Measurements from ENCODE around the gene AP5S1. TPM values are rescaled to one million over a fixed set of nuclear protein-coding genes. Genes with fewer than 3 reads are reported as not detected.
"Not testable (repeated sequence)": the region's sequence is repeated elsewhere in the genome, so short reads cannot be mapped to it uniquely, and the experiment has no call there.

AP5S1 gene
- polyA plus RNA-seq, 1 donor: 10.6 TPM

DNA sequence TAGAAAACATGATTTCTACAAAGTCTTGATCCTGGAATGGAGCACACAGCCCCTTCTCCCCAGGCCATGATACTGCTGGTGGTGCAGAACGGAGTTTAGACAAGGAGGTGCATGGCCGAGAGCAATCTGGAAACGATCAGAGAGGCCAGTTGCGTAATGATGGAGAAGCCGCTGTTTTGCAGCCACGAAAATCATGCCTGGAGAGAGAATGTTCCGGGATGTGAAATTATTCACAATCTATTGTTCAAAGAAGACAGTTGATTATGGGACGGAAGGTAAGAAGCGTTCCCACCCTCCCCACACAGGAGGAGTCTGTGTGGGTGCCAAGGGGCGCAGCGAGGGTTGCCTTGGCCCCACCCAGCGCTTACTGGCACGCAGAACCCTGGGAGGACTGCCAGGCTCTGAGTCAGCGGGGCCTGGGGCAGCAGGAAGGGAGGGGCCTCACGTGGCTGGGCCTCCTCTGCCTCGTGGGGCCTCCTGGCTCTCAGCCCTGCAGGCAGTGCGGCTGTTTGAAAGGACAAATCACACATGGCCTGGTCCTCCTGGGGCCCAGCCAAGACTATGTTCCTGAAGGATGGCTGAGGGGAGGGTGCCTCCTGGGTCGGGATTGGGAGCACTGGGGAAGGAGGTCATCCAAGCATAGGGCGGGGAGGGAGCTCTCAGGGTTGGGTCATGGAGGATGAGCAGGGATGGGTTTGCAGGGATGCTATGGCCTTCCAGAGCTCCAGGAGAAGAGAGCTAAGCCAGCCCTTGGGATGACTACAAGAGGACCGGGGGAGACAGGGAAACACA is 8.7 kb upstream of the AP5S1 start:
- DNase-seq: peak; percentile 89

DNA sequence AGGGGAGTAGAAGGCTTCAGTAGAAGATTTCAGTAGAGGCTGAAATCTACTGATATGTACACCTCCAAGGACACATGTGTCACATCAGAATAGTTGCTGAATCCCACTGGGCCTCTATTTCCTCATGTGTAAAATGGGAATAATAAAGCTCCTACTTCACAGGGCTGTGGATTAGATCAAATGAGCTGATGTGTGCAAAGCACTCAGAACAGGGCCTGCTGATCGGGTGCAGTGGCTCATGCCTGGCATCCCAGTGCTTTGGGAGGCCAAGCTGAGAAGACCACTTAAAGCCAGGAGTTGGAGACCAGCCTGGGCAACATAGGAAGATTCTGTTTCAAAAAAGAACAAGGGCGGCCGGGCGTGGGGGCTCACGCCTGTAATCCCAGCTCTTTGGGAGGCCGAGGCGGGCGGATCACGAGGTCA is 8.1 kb upstream of the AP5S1 start:
- DNase-seq: no peak

- DNase-seq: no peak
Measured at GRCh38 chr20:3812975-3813847, 7.1 kb upstream of the AP5S1 start.

- DNase-seq: no peak
Measured at GRCh38 chr20:3813848-3814581, 6.3 kb upstream of the AP5S1 start.

DNA sequence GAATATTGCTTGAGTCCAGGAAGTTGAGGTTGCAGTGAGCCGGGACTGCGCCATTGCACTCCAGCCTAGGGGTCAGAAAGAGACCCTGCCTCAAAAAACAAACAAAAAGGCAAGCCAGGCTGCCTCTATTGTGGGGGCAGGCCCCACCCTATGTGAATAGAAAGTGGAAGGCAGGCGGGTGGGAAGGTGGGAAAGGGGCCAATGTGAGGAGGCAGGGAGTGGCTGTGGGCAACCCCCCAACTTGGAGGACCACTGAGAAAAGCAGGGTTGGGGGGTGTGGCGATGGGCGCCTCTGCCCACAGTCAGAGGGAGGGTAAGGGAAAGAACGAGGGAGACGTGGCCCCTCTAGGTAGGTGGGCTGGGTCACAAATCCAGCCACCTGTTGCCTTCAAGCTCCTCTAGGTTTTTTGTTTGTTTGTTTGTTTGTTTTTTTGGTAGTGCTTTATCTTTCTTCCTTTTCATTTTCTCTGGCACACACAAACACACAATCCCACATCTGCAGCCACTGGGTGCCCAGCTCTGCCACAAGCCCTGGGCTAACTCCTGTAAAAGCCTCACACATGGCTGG is 5.3 kb upstream of the AP5S1 start:
- no peak for DNase-seq

- no peak for DNase-seq
Measured at GRCh38 chr20:3815703-3816315, 4.5 kb upstream of the AP5S1 start.

DNA sequence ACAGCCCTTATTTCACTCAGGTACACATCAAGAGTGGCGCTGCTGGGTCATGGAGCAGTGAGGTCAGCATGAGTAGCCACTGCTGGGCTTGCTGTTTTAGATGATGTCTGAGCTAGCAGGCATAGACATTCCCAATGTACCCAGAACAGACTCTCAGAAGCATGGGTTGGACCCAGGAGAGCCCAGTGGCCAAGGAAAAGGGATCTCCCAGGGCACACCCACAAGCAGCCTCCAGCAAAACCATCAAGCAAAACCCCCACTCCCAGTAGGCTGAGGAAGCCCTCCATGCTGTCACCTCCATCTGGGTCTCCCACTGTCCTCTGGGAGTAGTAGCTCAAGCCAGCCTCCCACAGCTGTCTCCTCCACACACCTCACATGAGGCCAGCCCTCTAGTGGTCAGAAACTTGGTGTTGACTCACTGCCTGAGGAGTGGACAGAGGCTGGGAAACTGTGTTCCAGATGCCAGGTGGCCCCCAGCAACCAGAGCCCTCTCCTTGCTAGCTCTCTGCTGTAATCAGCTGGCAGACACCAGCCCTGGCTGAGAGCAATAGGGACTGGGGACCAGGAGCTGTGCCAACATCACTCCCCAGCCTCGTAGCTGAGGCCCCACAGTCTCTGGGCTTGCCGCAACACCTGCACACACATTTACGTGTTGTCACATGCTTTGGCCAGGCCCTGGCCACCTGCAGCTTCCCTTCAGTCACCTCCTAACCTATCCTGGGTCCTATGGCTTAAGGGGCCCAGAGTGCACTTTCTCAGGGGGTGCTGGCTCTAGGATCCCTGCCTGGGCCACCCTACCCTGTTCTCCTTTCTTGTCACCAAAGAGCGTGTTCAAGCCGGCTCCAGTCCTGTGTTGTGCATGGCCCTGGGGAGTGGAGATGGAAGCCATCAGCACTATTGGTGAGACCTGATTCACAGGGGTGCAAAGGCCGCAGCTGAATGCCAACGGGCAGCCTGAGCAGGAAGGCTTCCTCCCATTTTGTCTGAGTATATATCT is 1.9 kb upstream of the AP5S1 start:
- peak; percentile 60 for DNase-seq

DNA sequence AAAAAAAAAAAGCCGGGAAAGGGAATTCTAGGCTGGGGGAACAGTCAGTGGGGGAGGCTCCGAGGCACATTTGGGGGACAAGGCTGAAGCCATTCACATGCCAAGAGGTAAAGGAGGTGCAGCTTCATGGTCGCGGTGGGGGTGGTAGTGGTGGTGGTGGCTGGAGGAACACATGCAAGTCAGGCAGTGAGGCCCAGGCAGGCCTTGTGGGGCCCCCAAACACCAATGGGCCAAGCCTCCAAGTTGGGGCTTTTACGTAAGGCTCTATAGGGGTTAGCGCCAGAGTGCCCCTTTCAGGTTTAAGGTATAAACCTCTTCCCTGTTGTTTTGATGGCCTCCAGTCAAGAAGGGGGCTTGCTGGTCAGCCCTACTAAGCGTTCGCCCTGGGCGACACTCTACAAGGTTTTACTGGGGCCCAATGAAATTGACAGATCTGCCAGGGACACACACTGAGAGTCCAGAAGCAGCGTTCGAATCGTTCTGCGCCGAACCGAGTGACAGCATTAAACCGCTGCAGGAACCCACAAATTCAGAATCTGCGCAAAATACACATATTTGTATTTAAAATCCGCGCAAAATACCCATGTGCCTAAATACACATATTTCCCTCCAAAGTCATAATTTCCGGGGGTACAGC is 818 bp upstream of the AP5S1 start:
- DNase-seq: no peak

DNA sequence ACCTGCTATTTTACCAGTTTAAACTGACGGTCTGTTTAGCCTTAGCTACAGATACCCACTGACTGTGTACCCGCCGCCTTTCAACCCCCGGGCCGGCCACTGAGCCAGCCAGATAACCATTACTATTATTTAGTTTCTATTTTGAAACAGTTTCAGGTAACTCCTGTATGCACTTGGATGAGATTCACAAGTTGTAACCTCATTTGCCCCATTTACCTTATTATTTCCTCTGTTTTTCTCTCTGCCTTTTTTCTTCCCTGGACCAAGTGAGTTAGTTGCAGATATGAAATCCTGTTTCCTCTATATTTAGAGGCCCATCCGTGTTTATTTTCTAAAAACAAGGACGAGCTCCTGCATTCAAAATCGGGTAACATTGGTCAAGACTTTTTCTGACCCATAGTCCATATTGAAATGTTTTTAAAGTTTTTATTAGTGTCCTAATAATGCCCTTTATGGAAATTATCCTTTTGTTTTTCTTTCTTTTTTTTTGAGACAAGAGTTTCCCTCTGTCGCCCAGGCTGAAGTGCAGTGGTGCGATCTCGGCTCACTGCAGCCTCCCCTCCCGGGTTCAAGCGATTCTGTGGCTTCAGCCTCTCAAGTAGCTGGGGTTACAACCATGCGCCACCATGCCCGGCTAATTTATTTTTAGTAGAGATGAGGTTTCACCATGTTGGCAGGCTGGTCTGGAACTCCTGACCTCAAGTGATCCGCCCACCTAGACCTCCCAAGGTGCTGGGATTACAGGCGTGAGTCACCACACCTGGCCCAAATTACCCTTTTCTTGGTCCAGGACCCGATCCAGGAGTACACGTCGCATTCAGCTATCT is 767 bp downstream of the AP5S1 start:
- no peak for DNase-seq

- DNase-seq: no peak
Measured at GRCh38 chr20:3821996-3822395, 1.6 kb downstream of the AP5S1 start.

GRCh38 chr20:3823881-3824280 is 3.5 kb downstream of the AP5S1 start:
- no peak for DNase-seq

- no peak for DNase-seq
Measured at GRCh38 chr20:3825526-3825925, 5.2 kb downstream of the AP5S1 start.

GRCh38 chr20:3826420-3826819 is 6.1 kb downstream of the AP5S1 start:
- no peak for DNase-seq

DNA sequence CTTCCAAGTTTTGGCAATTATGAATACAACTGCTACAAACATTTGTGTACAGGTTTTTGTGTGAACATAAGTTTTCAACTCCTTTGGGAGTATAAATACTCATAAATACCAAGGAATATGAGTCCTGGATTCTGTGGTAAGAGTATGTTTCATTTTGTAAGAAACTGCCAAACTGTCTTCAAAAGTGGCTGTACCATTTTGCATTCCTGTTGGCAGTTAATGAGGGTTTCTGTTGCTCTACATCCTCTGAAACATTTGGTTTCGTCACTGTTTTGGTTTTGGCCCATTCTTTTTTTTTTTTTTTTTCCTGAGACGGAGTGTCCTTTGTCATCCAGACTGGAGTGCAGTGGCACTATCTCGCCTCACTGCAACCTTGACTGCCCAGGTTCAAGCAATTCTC is 8.5 kb downstream of the AP5S1 start:
- DNase-seq: no peak

- not testable (repeated sequence) for DNase-seq
Measured at GRCh38 chr20:3829891-3830290, 9.5 kb downstream of the AP5S1 start.

GRCh38 chr20:3836132-3836531 is 15.8 kb downstream of the AP5S1 start:
- DNase-seq: no peak

GRCh38 chr20:3839328-3839727 is 19.0 kb downstream of the AP5S1 start:
- DNase-seq: no peak

DNA sequence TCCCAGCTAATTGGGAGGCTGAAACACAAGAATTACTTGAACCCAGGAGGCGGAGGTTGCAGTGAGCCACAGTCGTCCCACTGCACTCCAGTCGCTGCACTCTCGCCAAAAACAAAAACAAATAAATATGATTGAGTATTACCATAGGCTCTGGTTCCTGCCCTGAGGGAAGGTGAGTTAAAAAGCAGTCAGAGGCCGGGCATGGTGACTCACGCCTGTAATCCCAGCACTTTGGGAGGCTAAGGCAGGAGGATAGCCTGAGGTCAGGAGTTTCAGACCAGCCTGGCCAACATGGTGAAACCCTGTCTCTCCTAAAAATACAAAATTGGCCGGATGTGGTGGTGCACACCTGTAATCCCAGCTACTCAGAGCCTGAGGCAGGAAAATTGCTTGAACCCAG is 19.9 kb downstream of the AP5S1 start:
- not testable (repeated sequence) for DNase-seq

- DNase-seq: no peak
Measured at GRCh38 chr20:3842348-3842930, 22.1 kb downstream of the AP5S1 start.
